ENCODE measurements around the gene CIZ1.

Gene CIZ1

DNA sequence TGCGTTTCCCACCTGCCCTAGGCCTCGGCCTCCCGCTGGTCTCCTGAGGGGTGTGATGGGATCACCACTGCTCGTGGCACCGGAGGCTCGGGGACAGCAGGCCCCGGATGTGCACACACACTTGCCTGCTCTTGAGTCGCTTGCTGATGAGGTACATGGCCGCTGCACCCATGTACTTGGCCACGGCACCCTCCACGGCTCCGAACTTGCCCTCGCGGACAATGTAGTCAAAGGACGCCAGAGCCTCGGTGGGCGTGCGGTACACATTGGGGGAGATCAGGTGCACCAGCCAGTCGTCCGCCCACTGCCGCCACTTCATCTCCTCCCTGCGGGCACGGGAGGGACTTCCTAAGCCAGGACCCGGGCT is 68.6 kb downstream of the CIZ1 start:
- WGBS (ENCODE audit: extremely low coverage, insufficient coverage, insufficient read length): no CpG with 5 or more reads among the region's 24 CpGs
- Histone ChIP-seq H3K36me3 (ENCODE audit: control insufficient read depth in 1 of 2, insufficient read depth in 2 of 2, low read length in 2 of 2) (peaks cover 42 to 44% of the 10 kb centered on the region in 2 experiments), H2BK5ac (ENCODE audit: low read depth, low read length, poor library complexity) (no peak overlapping the region), H3K27me3 (ENCODE audit: insufficient read depth, low read length) (no peaks in the 10 kb centered on the region), H3K9ac (ENCODE audit: low read length) (no peak overlapping the region), H3K79me2 (ENCODE audit: control insufficient read depth, insufficient read depth, low read length, poor library complexity) (peaks cover 8% of the 10 kb centered on the region), H3K4me1 (ENCODE audit: control insufficient read depth in 1 of 2, insufficient read depth in 2 of 2, low read length in 2 of 2) (peaks cover 5 to 6% of the 10 kb centered on the region in 2 experiments), H2AFZ (ENCODE audit: insufficient read depth, low read length, poor library complexity) (no peak overlapping the region), H3K4ac (ENCODE audit: low read depth, low read length) (no peak overlapping the region), H2BK12ac (ENCODE audit: low read length) (no peak overlapping the region), H2AK5ac (ENCODE audit: low read length) (no peak overlapping the region), H4K8ac (ENCODE audit: low read depth, low read length) (no peak overlapping the region), H3K4me2 (ENCODE audit: low read length) (no peak overlapping the region), H3K4me3 (ENCODE audit: low read depth, low read length) (no peak overlapping the region), H3K14ac (ENCODE audit: low read length) (no peak overlapping the region), H3K9me3 (ENCODE audit: insufficient read depth, low read depth, low read length) (peaks cover 4% of the 10 kb centered on the region), H4K12ac (ENCODE audit: low read depth, low read length) (no peak overlapping the region), H3K27ac (ENCODE audit: low read depth, low read length) (no peak overlapping the region), H3K79me1 (ENCODE audit: low read length) (peaks cover 8% of the 10 kb centered on the region), H4K91ac (ENCODE audit: low read depth, low read length) (no peak overlapping the region), H2BK120ac (ENCODE audit: insufficient read depth, low read length, poor library complexity) (no peak overlapping the region), H3K23ac (ENCODE audit: low read length) (no peak overlapping the region), H3K18ac (ENCODE audit: low read length) (no peak overlapping the region)
- DNase-seq: no peak

DNA sequence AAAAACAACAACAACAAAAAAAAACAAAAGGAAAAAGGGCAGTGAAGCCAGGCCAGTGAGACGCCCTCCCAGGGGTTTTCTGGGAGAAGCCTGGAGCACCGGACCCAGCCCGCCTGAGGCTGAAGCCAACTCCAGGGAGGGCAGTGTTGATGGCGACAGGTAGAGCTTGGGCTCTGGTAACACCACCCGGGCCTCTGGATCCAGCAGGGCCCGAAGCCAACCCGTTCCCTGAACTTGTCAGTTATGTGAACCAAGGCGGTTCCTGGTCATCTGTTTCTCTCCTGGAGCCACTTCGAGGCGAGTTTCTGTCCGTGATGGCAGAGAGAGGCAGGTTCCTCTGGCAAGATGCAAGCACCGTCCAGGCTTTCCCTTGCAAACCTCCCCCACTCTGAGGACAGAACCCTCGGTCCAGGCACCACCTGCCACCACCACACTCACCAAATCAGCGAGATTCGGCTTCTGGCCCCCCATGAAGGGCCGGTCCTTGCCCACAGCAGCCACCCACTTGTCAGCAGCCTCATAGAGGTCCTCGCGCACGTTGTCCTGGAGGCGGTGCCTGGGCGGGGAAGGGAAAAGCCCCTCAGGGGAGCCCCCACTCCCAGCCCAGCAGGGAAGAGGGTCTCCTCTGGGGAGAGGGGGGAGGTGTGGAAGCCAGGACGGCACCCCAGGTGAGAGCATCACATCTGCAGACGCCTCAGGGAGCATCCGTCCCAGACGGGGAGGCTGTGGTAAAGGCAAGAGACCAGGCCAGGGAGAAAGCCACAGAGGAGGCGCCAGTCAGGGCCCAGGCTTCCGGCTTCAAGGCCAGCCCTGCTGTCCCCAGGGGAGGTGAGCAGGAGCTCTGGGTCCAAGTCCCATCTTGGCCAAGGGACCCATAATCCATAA is 69.2 kb downstream of the CIZ1 start:
- Histone ChIP-seq H3K36me3 (ENCODE audit: control insufficient read depth in 1 of 2, insufficient read depth in 2 of 2, low read length in 2 of 2) (peaks cover 42 to 44% of the 10 kb centered on the region in 2 experiments), H3K9ac (ENCODE audit: low read length) (no peak overlapping the region), H3K18ac (ENCODE audit: low read length) (no peak overlapping the region)

DNA sequence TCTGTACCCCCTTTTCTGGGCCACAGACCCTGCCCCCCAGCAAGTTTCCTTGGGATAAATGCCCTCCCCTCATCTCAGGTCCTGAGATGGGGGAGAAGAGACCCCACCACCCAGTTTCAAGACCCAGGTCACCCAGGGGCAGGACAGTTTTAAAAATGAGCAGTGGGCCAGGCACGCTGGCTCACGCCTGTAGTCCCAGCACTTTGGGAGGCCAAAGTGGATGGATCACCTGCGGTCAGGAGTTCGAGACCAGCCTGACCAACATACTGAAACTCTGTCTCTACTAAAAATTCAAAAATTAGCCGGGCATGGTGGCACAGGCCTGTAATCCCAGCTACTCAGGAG is 69.9 kb downstream of the CIZ1 start:
- H3K18ac ChIP-seq (ENCODE audit: low read length): no peak overlapping the region
- H4K91ac ChIP-seq (ENCODE audit: low read depth, low read length): no peak overlapping the region
- H4K12ac ChIP-seq (ENCODE audit: low read depth, low read length): no peak overlapping the region
- H3K9me3 ChIP-seq (ENCODE audit: insufficient read depth, low read depth, low read length): peaks cover 4% of the 10 kb centered on the region
- no peak overlapping the region for H2BK120ac ChIP-seq (ENCODE audit: insufficient read depth, low read length, poor library complexity)
- H3K4me1 ChIP-seq (ENCODE audit: control insufficient read depth in 1 of 2, insufficient read depth in 2 of 2, low read length in 2 of 2): peaks cover 5 to 6% of the 10 kb centered on the region in 2 experiments
- no peak overlapping the region for H2AK5ac ChIP-seq (ENCODE audit: low read length)
- H3K79me1 ChIP-seq (ENCODE audit: low read length): no peaks in the 10 kb centered on the region
- no peak overlapping the region for H3K4me2 ChIP-seq (ENCODE audit: low read length)
- H3K36me3 ChIP-seq (ENCODE audit: control insufficient read depth in 1 of 2, insufficient read depth in 2 of 2, low read length in 2 of 2): peaks cover 42 to 44% of the 10 kb centered on the region in 2 experiments
- no peak overlapping the region for H3K27ac ChIP-seq (ENCODE audit: low read depth, low read length)
- H3K14ac ChIP-seq (ENCODE audit: low read length): no peak overlapping the region
- no peak for DNase-seq
- no peaks in the 10 kb centered on the region for H3K27me3 ChIP-seq (ENCODE audit: insufficient read depth, low read length)
- no CpG with 5 or more reads among the region's 5 CpGs for WGBS (ENCODE audit: extremely low coverage, insufficient coverage, insufficient read length)
- no peaks in the 10 kb centered on the region for H3K79me2 ChIP-seq (ENCODE audit: control insufficient read depth, insufficient read depth, low read length, poor library complexity)
- H3K9ac ChIP-seq (ENCODE audit: low read length): no peak overlapping the region
- H2BK5ac ChIP-seq (ENCODE audit: low read depth, low read length, poor library complexity): no peak overlapping the region
- H2AFZ ChIP-seq (ENCODE audit: insufficient read depth, low read length, poor library complexity): no peak overlapping the region
- H3K4ac ChIP-seq (ENCODE audit: low read depth, low read length): no peak overlapping the region
- H4K8ac ChIP-seq (ENCODE audit: low read depth, low read length): no peak overlapping the region
- no peak overlapping the region for H2BK12ac ChIP-seq (ENCODE audit: low read length)
- no peak overlapping the region for H3K23ac ChIP-seq (ENCODE audit: low read length)
- H3K4me3 ChIP-seq (ENCODE audit: low read depth, low read length): no peak overlapping the region

More for the DNA sequence above, 69.2 kb downstream of the CIZ1 start:
- no peak overlapping the region for H3K27ac ChIP-seq (ENCODE audit: low read depth, low read length)
- no peak for DNase-seq
- H3K79me1 ChIP-seq (ENCODE audit: low read length): peaks cover 2% of the 10 kb centered on the region
- H3K4me1 ChIP-seq (ENCODE audit: control insufficient read depth in 1 of 2, insufficient read depth in 2 of 2, low read length in 2 of 2): peaks cover 5 to 6% of the 10 kb centered on the region in 2 experiments
- H4K91ac ChIP-seq (ENCODE audit: low read depth, low read length): no peak overlapping the region
- no peak overlapping the region for H3K4me3 ChIP-seq (ENCODE audit: low read depth, low read length)
- H4K12ac ChIP-seq (ENCODE audit: low read depth, low read length): no peak overlapping the region
- H3K4me2 ChIP-seq (ENCODE audit: low read length): no peak overlapping the region
- no peak overlapping the region for H2AFZ ChIP-seq (ENCODE audit: insufficient read depth, low read length, poor library complexity)
- no CpG with 5 or more reads among the region's 27 CpGs for WGBS (ENCODE audit: extremely low coverage, insufficient coverage, insufficient read length)
- H3K14ac ChIP-seq (ENCODE audit: low read length): no peak overlapping the region
- H4K8ac ChIP-seq (ENCODE audit: low read depth, low read length): no peak overlapping the region
- H3K4ac ChIP-seq (ENCODE audit: low read depth, low read length): no peak overlapping the region
- H2AK5ac ChIP-seq (ENCODE audit: low read length): no peak overlapping the region
- H3K27me3 ChIP-seq (ENCODE audit: insufficient read depth, low read length): no peaks in the 10 kb centered on the region
- H2BK12ac ChIP-seq (ENCODE audit: low read length): no peak overlapping the region
- no peak overlapping the region for H2BK5ac ChIP-seq (ENCODE audit: low read depth, low read length, poor library complexity)
- peaks cover 2% of the 10 kb centered on the region for H3K79me2 ChIP-seq (ENCODE audit: control insufficient read depth, insufficient read depth, low read length, poor library complexity)
- H2BK120ac ChIP-seq (ENCODE audit: insufficient read depth, low read length, poor library complexity): no peak overlapping the region
- no peak overlapping the region for H3K23ac ChIP-seq (ENCODE audit: low read length)
- H3K9me3 ChIP-seq (ENCODE audit: insufficient read depth, low read depth, low read length): peaks cover 4% of the 10 kb centered on the region

DNA sequence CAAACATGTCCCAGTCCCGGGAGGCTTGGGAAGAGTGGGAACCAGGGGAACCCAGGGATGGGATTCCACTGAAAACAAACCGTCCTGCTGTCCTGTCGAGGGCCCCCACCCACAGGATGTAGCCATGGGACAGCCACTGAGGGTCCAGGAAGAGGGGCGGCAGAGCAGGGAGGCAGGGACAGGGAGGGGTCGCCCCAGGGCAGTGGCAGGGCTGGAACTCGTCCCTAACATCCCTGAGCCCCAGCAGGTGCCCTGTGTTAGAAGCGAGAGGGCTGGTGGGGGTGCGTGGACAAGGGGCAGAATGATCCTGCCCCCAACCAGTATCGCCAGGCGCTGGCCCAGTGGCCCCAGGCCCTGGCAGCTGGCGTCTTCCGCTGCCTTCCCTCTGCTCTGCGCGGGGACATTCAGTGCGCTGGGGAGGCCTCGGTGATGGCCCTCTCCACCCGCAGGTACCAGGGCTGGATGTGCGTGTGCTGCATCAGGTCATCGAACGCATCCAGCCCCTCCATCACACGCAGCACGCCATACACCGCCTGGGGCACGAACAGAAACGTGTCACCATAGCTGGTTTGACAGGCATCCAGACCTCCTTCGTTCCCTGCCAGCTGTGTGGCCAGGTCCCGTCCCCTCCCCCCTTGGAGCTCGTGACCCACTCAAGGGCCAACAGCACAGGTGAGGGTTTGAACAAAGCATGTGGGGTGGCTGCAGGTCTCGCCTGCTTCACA is 70.5 kb downstream of the CIZ1 start:
- Histone ChIP-seq H3K18ac (ENCODE audit: low read length) (no peak overlapping the region), H4K91ac (ENCODE audit: low read depth, low read length) (no peak overlapping the region), H2BK5ac (ENCODE audit: low read depth, low read length, poor library complexity) (no peak overlapping the region), H3K9me3 (ENCODE audit: insufficient read depth, low read depth, low read length) (peaks cover 4% of the 10 kb centered on the region), H2AK5ac (ENCODE audit: low read length) (no peak overlapping the region), H4K12ac (ENCODE audit: low read depth, low read length) (no peak overlapping the region), H2AFZ (ENCODE audit: insufficient read depth, low read length, poor library complexity) (no peak overlapping the region), H3K79me1 (ENCODE audit: low read length) (no peaks in the 10 kb centered on the region), H4K8ac (ENCODE audit: low read depth, low read length) (no peak overlapping the region), H2BK12ac (ENCODE audit: low read length) (no peak overlapping the region), H3K27ac (ENCODE audit: low read depth, low read length) (no peak overlapping the region), H3K14ac (ENCODE audit: low read length) (no peak overlapping the region), H3K4me1 (ENCODE audit: control insufficient read depth in 1 of 2, insufficient read depth in 2 of 2, low read length in 2 of 2) (peaks cover 2 to 3% of the 10 kb centered on the region in 2 experiments), H3K4me2 (ENCODE audit: low read length) (no peak overlapping the region), H2BK120ac (ENCODE audit: insufficient read depth, low read length, poor library complexity) (no peak overlapping the region), H3K23ac (ENCODE audit: low read length) (no peak overlapping the region), H3K27me3 (ENCODE audit: insufficient read depth, low read length) (no peaks in the 10 kb centered on the region), H3K4ac (ENCODE audit: low read depth, low read length) (no peak overlapping the region), H3K9ac (ENCODE audit: low read length) (no peak overlapping the region), H3K79me2 (ENCODE audit: control insufficient read depth, insufficient read depth, low read length, poor library complexity) (no peaks in the 10 kb centered on the region), H3K36me3 (ENCODE audit: control insufficient read depth in 1 of 2, insufficient read depth in 2 of 2, low read length in 2 of 2) (peaks cover 40 to 44% of the 10 kb centered on the region in 2 experiments), H3K4me3 (ENCODE audit: low read depth, low read length) (no peak overlapping the region)
- WGBS (ENCODE audit: extremely low coverage, insufficient coverage, insufficient read length): no CpG with 5 or more reads among the region's 29 CpGs
- no peak for DNase-seq
